HG03066 (cell line): ENCODE data around the gene TMEM43.

Experiments used
- ATAC-seq: cut with Tn5 transposase; IDR thresholded peaks from one replicate; pipeline ENCODE4 v1.9.1; 2021; ENCODE audit warnings: low read depth; ENCODE audit not compliant: unreplicated experiment

The TMEM43 gene

DNA sequence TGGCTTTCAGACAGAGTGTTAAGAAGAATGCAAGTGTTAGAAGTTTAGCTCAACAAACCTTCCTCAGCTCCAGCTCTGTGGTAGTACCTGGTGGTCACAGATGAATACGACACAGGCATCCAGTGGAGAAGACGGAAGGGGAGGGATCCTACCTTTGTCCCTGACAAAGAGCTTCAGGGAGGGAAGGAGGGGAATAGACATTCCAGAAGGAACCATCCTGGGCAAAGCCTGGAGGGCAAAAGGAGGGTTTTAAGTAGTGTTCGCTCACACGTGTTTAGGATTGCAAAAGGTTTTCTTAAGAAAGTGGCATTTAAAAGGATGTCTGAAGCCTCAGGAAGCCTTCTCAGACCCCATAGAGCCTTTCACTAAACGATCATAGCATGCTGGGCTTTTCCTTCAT is 3.0 kb upstream of the TMEM43 start:
- ATAC-seq, result no peak

DNA sequence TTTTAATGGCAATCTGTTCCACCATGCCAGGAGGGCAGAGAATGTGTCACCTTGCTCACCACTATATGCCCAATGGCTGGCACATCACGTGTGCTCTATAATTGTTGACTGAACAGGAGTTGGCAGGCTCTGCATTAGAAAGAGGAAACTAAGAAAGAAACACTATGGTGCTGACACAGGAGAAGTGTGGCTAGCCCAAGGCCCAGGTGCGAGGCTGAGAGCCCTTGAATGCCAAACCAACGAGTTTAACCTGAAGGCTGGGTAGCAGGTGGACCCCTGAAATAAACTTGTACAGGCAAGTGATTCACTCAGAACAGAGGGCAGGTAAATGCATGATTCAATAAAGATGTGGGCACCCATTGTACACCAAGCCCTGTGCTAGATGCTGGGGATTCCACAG is 2.6 kb upstream of the TMEM43 start:
- ATAC-seq, result no peak

DNA sequence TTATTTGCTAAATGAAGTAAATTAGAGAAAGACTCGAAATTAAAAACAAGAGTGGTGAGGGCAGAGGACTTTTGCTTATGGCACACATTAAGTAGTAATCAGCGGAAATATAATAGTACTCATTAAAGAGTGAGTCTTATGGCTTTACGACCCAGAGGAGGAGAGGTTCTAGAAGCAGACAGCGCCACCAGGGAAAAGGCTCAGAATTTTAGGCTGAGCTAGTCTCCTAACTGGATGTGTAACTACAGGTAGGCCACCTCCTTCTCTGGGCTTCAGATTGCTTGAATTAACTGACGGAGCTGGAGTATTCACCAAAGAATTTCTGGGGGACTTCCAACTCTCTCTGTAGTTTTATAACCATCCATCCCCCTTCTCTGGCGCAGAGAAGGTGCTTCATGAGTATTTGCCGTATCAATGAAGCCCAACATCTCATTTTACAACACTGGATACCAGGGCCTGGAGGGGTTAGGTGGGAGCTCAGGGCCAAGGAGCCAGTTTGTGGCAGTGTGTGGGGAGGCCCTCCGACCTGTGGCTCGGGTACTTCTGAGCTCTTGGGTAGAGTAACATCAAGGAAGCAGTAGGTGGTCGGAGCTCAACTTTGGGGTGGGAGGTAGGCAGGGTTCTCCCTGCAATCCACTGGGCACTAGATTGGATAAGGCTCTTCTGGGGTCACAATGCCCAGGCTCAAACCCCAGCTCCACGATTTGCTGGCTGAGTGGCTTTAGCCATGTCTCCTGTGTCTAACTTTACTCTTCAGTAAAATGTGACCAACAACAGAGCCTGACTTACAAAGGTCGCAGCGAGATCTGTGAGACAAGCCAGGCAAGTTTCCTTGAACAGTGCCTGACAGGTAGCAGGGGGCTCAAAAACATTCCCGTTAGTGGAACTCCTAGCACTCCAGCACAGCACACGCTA is 1.3 kb upstream of the TMEM43 start:
- no peak for ATAC-seq

DNA sequence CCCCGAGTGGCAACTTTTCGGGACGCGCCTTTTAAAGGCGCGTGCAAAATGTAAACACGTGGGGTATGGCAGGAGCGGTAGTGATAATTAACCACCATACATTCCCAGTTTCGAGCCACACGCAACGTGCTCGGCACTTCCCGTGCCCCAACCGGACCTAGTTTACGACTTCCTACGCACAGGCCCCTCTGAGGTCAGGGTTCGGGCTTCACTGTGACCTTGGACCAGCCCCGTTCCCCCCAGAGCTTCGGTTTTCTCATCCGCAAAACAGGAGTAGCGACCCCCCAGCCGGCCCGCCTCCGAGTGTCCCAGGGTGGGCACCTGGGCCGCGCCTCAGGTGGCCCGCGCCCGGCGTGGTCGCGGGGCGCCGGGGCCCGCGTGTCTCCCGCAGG is 633 bp upstream of the TMEM43 start:
- ATAC-seq, result peak; percentile 43

DNA sequence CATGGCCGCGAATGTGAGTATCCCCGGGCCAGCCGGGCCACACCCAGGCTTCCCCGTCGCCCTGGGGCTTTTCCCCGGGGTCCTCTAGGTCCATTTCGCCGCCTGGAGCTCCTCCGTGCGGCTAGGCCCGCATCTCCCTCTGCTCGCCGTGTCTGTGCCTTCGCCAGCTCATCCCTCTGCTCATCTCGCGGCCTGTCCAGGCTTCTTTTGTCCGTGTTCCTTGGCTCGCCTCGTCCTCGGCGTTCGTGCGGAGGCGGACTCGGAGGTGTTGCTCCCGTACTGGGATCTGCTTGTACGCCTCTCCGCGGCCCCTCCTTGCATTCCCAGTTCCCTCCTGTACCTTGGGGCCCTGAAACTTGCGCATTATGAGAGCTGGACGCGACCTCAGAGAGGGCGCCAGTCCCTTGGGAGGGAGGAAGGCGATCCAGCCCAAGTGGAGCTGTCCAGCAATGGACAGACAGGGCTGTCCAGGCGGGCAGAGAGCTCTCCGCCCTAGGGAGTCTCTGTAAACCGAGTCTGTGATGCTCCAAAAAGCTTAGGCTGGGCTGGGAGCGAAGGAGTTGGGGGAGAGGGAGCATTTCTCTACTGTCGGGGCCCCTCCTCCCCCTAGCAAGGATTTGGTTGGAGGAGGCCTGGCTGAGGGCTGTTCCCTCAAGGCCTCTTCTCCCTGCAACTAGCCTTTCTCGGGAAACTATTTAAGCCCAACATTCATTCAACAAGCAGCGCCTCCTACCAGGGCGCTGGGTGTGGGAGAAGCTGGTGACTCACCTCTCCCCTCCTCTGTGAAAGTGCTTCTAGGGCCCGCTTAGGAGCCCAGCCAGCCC is 553 bp downstream of the TMEM43 start:
- peak; percentile 20 for ATAC-seq

DNA sequence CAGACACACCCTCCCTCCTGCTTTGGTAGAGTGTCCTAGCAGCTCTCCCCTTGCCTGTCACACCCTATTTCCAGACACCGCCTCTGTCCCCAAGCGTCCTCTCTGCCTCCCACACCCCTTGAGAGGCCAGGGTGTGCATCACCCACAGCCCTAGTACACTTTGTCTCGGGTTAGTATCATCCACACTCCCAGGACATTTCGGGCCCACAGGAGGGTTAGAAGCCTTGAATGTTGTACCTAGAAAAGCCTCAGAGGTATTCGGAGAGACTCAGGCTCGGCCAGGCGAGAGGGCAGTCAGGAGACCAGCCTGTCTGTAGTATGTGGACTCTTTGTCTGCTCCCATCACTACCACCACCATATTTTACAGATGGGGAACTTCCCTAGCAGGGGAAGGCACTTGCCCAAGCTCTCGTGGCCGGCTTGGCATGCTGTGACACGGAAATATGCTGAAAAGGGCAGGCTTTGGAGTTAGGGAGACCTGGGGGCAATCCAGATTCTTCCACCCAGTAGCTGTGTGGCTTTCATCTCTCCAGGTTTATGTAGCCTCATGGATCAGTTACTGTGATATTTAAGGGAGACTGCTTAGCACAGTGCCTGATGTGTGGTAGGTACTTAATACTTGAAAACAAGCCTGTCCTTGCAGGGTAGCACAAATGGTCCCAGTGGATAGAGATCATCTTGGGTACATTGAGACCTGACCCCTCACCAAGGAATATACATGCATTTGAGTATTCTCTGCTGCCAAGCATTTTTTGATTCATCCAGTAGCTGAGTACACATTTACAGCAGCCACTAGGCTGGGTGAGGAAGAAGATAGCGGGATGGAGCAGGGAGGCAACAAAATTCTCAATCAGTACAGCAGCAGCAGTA is 1.4 kb downstream of the TMEM43 start:
- ATAC-seq, result no peak

DNA sequence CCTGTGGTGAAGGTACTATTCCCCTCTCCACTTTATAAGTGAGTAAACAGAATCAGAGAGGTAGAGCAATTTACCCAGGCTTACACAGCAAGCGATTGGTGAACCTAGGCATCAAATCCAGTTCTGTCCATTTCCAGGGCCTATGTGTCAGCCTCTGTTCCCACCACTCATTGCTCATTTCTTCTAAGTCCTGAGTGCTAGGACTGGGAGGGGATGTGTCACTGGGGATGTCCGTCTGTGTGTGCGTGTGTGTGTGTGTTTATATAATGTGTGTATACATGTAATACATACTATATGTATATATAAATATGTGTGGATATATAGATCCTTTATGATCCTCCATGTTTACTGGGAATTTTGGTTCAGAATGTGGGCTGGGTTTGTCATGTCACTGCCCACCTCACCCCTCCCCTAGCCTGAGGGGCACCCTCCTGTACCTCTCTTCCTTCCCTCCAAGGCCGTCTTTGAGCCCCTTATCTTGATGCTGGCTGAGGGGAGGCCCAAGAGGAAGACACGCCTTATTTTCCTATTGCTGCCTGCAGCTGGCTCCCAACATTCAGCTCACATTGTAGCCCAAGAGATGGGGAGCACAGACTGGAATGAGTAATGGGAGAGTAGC is 2.1 kb downstream of the TMEM43 start:
- ATAC-seq, result no peak

DNA sequence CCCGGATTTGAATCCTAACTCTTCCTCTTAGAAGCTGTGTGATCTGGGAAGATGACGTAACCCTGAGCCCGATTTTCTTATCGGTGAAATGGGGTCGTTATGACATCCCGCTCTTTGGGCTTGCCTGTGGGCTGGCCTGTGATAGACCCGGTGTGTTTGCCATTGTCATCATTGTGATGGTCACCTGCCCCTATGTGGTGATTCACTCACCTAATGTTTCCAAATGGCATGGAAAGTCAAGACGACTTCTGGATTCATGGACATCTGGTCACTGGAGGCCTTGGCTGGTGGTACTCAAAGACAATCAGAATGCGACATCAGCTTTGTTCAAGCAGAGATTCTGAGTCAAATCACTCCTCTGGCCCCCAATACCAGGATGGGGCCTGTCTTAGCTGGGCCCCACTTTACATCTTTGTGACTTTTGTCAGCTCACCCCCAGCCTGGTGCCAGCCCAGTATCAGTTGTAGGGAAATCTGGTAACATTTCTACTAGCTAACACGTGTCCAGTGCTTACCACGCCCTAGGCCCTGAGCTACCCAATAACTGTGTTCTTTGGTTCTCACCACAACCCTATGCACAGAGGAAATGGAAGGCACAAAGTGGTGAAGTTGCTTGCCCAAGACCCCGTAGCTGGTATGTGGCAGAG is 2.8 kb downstream of the TMEM43 start:
- ATAC-seq, result no peak

DNA sequence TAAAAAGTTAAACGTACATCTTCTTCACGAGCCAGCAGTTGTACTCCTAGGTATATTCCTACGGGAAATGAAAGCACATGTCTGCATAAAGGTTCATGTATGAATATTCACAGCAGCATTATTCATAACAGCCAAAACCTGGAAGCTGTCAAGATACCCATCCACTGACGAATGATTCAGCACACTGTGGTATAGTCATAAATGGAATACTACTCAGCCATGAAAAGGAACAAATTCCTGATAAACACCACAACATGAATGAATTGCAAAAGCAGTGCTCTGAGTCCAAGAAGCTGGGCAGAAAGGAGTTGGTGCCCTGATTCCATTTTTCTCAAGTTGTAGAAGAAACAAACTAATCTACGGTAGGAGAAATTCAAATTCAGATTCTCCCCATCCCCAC is 3.9 kb downstream of the TMEM43 start:
- no peak for ATAC-seq

DNA sequence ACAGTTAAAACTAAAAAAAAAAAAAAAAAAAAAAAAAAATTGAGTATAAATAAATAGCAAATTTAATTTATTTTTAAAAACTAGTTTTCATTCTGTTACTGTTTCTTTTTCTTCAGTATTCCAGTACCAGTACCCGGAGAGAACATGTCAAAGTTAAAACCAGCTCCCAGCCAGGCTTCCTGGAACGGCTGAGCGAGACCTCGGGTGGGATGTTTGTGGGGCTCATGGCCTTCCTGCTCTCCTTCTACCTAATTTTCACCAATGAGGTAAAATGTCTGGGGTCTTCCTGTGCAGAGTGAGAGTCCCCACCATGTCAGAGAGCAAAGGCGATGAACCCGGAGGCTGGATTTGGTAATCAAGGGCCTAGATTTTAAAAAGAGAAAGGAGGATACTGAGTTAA is 4.4 kb downstream of the TMEM43 start:
- ATAC-seq, result no peak

DNA sequence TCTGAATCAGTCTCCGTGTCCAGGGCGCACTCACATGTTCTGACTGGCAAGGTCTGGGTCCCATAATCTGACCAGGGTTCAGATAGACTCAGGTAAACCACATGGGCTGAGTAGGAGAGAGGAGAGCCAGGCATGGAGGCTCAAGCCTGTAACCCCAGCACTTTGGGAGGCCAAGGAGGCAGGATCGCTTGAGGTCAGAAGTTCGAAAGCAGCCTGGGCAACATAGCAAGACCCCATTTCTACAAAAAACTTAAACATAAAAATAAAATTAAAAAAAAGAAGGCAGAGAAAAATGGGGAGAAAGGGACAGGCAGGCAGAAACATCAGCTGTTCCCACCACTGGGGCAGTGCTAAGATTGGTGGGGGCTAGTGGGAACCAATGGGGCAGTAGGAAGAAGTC is 5.4 kb downstream of the TMEM43 start:
- no peak for ATAC-seq

DNA sequence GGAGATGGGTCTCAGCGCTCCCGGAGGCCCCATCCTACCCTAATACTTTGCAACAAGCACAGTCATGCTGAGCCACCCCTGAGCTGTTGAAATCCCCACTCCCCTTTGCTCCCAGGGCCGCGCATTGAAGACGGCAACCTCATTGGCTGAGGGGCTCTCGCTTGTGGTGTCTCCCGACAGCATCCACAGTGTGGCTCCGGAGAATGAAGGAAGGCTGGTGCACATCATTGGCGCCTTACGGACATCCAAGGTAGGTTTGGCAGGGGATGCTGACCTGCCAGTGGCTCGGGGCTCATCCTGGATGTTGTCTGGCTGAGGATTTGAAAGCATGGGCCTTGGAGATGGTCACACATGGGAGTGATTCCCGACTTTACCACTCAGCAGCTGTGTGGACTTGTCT is 5.9 kb downstream of the TMEM43 start:
- ATAC-seq, result no peak

DNA sequence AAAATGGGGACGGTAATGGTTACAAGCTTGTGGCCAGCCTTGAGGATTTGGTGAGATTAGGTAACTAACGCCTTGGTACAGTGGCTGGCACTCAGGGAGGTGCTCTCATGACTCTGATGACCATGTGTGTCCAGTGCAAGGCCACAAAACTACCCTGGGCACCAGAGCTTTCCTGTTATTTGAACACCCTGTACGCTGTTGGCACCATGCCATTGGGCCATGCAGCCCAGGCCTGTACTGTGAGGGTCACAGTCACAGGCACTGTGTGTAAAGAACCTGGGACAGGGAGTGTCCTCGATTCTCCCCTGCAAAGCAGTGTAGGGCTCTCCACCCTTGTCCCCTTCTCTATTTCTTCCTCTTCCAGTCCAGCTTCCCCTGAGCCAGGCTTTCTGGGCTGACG is 6.3 kb downstream of the TMEM43 start:
- ATAC-seq, result no peak

DNA sequence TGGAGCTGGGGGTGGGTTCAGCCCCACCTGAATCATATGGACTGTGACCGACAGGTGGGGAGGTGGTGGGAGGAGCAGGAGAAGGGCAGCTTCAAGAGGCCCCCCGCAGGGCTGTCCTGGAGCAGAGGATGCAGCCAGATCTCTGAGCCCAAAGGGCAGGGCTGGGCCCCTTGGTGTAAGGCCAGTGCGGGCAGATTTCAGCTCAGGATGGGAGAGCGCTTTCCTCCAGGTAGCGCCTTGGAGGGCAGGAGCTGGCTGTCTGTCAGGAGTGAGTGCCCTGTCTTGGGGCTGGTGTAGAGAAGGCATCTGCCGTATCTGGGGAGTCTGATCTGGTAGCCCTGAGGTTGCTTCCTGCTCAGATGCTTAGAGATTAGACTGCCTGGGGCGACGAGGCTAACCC is 7.3 kb downstream of the TMEM43 start:
- no peak for ATAC-seq

DNA sequence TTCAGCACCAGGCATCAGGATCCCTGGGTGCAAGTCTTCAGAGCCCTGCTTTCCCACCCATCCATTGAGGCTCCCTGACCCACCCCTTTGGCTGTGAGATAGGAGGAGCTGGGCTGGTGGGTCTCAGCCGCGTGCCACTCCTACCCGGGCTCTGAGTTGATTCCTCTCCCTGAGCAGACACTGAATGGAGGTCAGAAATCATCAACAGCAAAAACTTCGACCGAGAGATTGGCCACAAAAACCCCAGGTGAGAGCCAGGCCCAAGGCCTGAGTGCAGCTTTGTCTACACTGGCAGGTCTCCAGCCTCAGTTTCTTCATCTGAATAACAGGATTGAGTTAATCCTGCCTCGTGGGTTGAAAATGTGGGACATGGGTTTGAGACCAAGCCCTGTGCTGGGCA is 7.8 kb downstream of the TMEM43 start:
- no peak for ATAC-seq

DNA sequence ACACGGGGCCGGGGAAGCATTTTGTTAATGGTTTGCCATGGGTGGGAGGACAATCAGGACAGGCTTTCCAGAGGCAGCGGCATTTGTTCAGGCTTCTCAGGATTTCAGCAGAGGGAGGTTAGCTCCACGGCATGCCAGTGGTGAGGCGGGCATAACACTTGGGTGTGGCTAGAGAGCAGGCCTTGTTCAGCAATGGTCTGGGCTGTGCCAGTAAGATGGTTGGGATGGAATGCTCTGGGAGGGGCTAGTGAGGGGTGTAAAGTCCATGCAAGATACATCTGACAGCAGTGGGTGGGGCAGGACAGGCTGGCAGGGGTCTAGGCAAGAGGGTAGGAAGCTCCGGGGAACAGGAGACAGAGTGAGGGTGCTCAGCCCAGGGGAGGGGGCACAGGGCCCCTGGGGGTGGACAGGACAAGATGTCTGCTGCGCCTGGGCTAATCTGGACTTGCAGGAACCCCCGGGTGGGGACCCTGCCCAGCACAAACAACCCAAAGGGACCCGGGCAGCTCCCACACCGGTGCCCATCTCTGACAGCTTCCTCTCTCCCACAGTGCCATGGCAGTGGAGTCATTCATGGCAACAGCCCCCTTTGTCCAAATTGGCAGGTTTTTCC is 8.4 kb downstream of the TMEM43 start:
- ATAC-seq, result no peak

DNA sequence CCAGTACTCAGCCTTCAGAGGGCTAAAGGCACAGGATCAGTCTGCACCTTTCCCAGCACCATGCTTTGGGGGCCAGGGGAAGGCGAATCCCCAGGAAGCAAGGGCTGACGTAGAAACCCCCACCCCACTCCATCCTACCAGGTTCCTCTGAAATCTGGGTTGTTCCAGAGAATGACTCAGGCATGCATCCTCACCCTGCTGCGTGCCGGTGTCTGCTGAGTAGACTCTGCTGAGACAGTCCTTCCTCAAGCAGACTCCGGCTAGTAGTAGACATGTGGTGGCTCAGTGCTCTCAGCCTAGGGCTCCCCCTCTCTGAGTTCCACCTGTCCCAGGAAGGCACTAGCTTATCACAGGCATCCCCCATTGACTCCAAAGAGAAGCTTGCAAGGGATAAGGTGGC is 9.0 kb downstream of the TMEM43 start:
- no peak for ATAC-seq

DNA sequence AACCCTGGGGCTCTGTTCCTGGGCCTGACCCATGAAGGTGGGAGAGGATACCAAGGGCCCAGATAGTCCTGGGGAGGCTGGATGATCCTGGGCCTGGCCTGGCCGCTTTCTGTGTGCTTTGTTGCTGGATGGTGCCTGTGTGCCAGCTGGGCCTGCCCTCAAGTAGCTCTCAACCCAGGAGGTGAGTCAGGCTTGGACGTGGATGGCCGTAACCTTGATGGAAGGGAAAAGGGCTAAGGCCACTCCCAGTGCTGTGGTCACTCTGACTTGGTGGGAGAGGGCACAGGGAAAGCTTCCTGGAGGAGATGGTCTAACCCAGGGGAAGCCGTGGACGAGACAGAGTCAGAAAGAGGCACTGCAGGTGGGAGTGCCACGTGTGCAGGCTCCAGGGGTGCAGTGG is 9.4 kb downstream of the TMEM43 start:
- no peak for ATAC-seq

DNA sequence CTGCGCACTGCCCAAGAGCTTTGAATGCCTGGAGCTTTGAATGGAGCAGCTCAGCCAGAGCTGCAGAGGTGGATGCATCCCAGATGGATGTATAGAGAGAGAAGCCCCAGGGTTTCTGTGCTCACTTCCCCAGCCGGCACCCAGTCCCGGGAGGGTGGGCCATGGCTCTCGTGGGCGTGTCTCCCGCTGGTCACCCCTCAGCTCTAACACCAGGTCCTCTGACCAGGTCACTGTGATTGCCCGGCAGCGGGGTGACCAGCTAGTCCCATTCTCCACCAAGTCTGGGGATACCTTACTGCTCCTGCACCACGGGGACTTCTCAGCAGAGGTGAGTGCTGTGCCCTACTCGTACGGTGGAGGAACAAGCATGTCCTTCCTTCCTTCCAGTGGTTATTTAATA is 10.7 kb downstream of the TMEM43 start:
- ATAC-seq, result no peak

DNA sequence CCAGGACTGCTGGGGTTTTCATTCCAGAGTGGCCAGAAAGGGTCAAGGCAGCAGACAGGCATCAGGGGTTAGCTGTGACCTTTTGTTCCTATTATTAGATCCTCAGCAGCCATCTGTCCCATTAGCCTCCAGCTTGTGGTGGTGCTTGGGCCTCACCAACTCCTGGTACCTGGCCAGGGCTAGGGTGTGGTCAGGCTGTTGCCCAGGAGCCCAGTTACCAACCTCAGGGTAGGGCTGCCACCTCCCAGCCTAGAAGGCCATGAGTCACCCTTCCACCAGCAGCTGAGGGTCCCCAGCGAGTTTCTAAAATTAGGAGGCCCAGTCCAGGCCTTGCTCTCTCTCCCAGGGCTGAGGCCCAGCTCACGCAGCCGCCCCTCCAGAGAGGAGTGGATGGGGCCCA is 12.2 kb downstream of the TMEM43 start:
- ATAC-seq, result no peak
